ENCODE measurements around the gene MKRN2. TPM values are rescaled to one million over a fixed set of nuclear protein-coding genes. Genes with fewer than 3 reads are reported as not detected.

MKRN2 gene
- total RNA-seq, 2 experiments from 2014 or later = 21.9 to 25.7 TPM

- ChIA-PET CTCF (ENCODE audit: unreplicated experiment) (no interaction called here), POLR2A (interaction anchor here (0.6 to 1.5 kb wide), 4 partner anchors 13 to 36 kb away, joined by 3 to 4 read pairs (median 3); no protein-coding TSS in a partner anchor)
- Histone ChIP-seq H4K20me1 (ENCODE audit: insufficient read depth, low read length) (peaks cover 34% of the 10 kb centered on the region), H2AFZ (ENCODE audit: low read length) (no peak overlapping the region), H3K9me2 (ENCODE audit: insufficient read depth, low read length) (no peaks in the 10 kb centered on the region), H3K4me3 (ENCODE audit: low read depth, low read length, poor library complexity, severe bottlenecking) (no peak overlapping the region), H3K4me1 (ENCODE audit: insufficient read depth, low read length, poor library complexity, severe bottlenecking) (peaks cover 47% of the 10 kb centered on the region), H3K9me3 (ENCODE audit: low read length) (no peaks in the 10 kb centered on the region), H3K27ac (ENCODE audit: low read depth, low read length, poor library complexity, severe bottlenecking) (no peak overlapping the region), H3K4me2 (ENCODE audit: low read length) (peak overlapping the region; percentile 90), H3K79me2 (ENCODE audit: insufficient read depth, low read depth, low read length) (peaks cover 69% of the 10 kb centered on the region), H3K36me3 (ENCODE audit: insufficient read depth, low read length) (no peaks in the 10 kb centered on the region)
- no peak for TF ChIP-seq CTCF (conservative IDR thresholded peaks at IDR 0.05; ENCODE audit: low read length)
- TF ChIP-seq EZH2phosphoT487 (IDR thresholded peaks at IDR 0.05; ENCODE audit: borderline replicate concordance, low read depth, low read length) = no peak
- intact Hi-C loops (cut with micrococcal nuclease; ENCODE audit: unreplicated experiment) = no loop called here
- BruUV-seq (replicated peaks) = no TSS peak
- DNase-seq (ENCODE audit: low spot score) = no peak
Measured at GRCh38 chr3:12559520-12559919, 2.6 kb downstream of the MKRN2 start.

- peak; percentile 47 for DNase-seq (ENCODE audit: low spot score)
- Histone ChIP-seq H3K4me1 (ENCODE audit: insufficient read depth, low read length, poor library complexity, severe bottlenecking) (peaks cover 47% of the 10 kb centered on the region), H3K9me3 (ENCODE audit: low read length) (no peaks in the 10 kb centered on the region), H4K20me1 (ENCODE audit: insufficient read depth, low read length) (peaks cover 34% of the 10 kb centered on the region), H3K79me2 (ENCODE audit: insufficient read depth, low read depth, low read length) (peaks cover 80% of the 10 kb centered on the region), H3K4me3 (ENCODE audit: low read depth, low read length, poor library complexity, severe bottlenecking) (no peak overlapping the region), H3K4me2 (ENCODE audit: low read length) (peak overlapping the region; percentile 90), H2AFZ (ENCODE audit: low read length) (no peak overlapping the region), H3K36me3 (ENCODE audit: insufficient read depth, low read length) (peaks cover 3% of the 10 kb centered on the region; the same call in 1 of the 2 replicates), H3K27ac (ENCODE audit: low read depth, low read length, poor library complexity, severe bottlenecking) (no peak overlapping the region), H3K9me2 (ENCODE audit: insufficient read depth, low read length) (no peaks in the 10 kb centered on the region)
- POLR2A ChIA-PET = interaction anchor here (0.7 kb wide), 1 partner anchor 20 kb away, joined by 3 read pairs; no protein-coding TSS in a partner anchor
- TF ChIP-seq EZH2phosphoT487 (IDR thresholded peaks at IDR 0.05; ENCODE audit: borderline replicate concordance, low read depth, low read length) (no peak), CTCF (conservative IDR thresholded peaks at IDR 0.05; ENCODE audit: low read length) (no peak)
- CTCF ChIA-PET (ENCODE audit: unreplicated experiment) = no interaction called here
- no TSS peak for BruUV-seq (replicated peaks)
- intact Hi-C loops (cut with micrococcal nuclease; ENCODE audit: unreplicated experiment) = no loop called here
Measured at GRCh38 chr3:12560505-12561190, 3.8 kb downstream of the MKRN2 start.

- no TSS peak for BruUV-seq (replicated peaks)
- no peak overlapping the region for H3K4me3 ChIP-seq (ENCODE audit: low read depth, low read length, poor library complexity, severe bottlenecking)
- TF ChIP-seq EZH2phosphoT487 (IDR thresholded peaks at IDR 0.05; ENCODE audit: borderline replicate concordance, low read depth, low read length) (no peak), CTCF (conservative IDR thresholded peaks at IDR 0.05; ENCODE audit: low read length) (no peak)
- no peak overlapping the region for H2AFZ ChIP-seq (ENCODE audit: low read length)
- H3K4me1 ChIP-seq (ENCODE audit: insufficient read depth, low read length, poor library complexity, severe bottlenecking) = peaks cover 42% of the 10 kb centered on the region
- H4K20me1 ChIP-seq (ENCODE audit: insufficient read depth, low read length) = peaks cover 34% of the 10 kb centered on the region
- intact Hi-C loops (cut with micrococcal nuclease; ENCODE audit: unreplicated experiment) = no loop called here
- H3K27ac ChIP-seq (ENCODE audit: low read depth, low read length, poor library complexity, severe bottlenecking) = no peak overlapping the region
- no peak for DNase-seq (ENCODE audit: low spot score)
- H3K4me2 ChIP-seq (ENCODE audit: low read length) = 0 out of 2 replicates have a peak overlapping the region, but pooled peaks have one; percentile 90
- peaks cover 9% of the 10 kb centered on the region; the same call in 1 of the 2 replicates for H3K36me3 ChIP-seq (ENCODE audit: insufficient read depth, low read length)
- H3K9me3 ChIP-seq (ENCODE audit: low read length) = peaks cover 6% of the 10 kb centered on the region; the same call in 1 of the 2 replicates
- H3K79me2 ChIP-seq (ENCODE audit: insufficient read depth, low read depth, low read length) = peaks cover 88% of the 10 kb centered on the region
- no peaks in the 10 kb centered on the region for H3K9me2 ChIP-seq (ENCODE audit: insufficient read depth, low read length)
- CTCF ChIA-PET (ENCODE audit: unreplicated experiment) = no interaction called here
- POLR2A ChIA-PET = no interaction called here
Measured at GRCh38 chr3:12561397-12561796, 4.5 kb downstream of the MKRN2 start.
